Natural killer cell (primary cell): ENCODE measurements around the gene RACK1. TPM values are rescaled to one million over a fixed set of nuclear protein-coding genes. Genes with fewer than 3 reads are reported as not detected.

Source experiments
- ATAC-seq, 3 donors: fragments of 150-1000 bp in 2 of 3; fragments of 200-7000 bp in 1 of 3; cut with Tn5 transposase; 1 replicate in 1 of 3; 2 replicates in 2 of 3; pipeline ENCODE4 v1.10.0; 2021; ENCODE audit warnings: mild to moderate bottlenecking in 2 of 3, moderate library complexity in 2 of 3
- DNase-seq, 2 donors: peaks; one replicate each; pipeline versions ENCODE4 v3.0.0 to v3.0.0-alpha.2; 2013 to 2021; ENCODE audit warnings: mixed read lengths in 1 of 2
- H3K27ac ChIP-seq: one replicate; pipeline ENCODE4 v1.5.1; 2013; ENCODE audit warnings: mild to moderate bottlenecking, low read length
- H3K27me3 ChIP-seq: one replicate; pipeline ENCODE4 v1.6.1; 2013; ENCODE audit warnings: low read length; ENCODE audit not compliant: control insufficient read depth, insufficient read depth
- H3K36me3 ChIP-seq: one replicate; pipeline ENCODE4 v1.6.1; 2013; ENCODE audit warnings: low read length; ENCODE audit not compliant: control insufficient read depth, insufficient read depth
- H3K4me1 ChIP-seq: one replicate; pipeline ENCODE4 v1.6.1; 2013; ENCODE audit warnings: low read length; ENCODE audit not compliant: control insufficient read depth, insufficient read depth
- H3K4me3 ChIP-seq: one replicate; pipeline ENCODE4 v1.5.1; 2013; ENCODE audit warnings: low read length
- H3K9me3 ChIP-seq: one replicate; pipeline ENCODE4 v1.6.1; 2013; ENCODE audit warnings: low read length; ENCODE audit not compliant: control insufficient read depth, insufficient read depth
- H3K27ac Mint-ChIP-seq, 2 donors: one replicate each; pipeline ENCODE4 v1.8.0; 2022; ENCODE audit warnings: mild to moderate bottlenecking in 2 of 2, mixed read lengths in 2 of 2, moderate library complexity in 1 of 2
- H3K27me3 Mint-ChIP-seq, 2 donors: one replicate each; pipeline ENCODE4 v1.8.0; 2022; ENCODE audit warnings: low read depth in 2 of 2, mixed read lengths in 2 of 2
- H3K36me3 Mint-ChIP-seq: one replicate; pipeline ENCODE4 v1.8.0; 2022; ENCODE audit warnings: mixed read lengths
- H3K4me1 Mint-ChIP-seq, 2 donors: one replicate each; pipeline ENCODE4 v1.8.0; 2022; ENCODE audit warnings: mixed read lengths in 2 of 2
- H3K4me3 Mint-ChIP-seq: one replicate; pipeline ENCODE4 v1.8.0; 2022; ENCODE audit warnings: mild to moderate bottlenecking, moderate library complexity, mixed read lengths
- H3K9me3 Mint-ChIP-seq, 2 donors: one replicate each; pipeline ENCODE4 v1.8.0; 2022; ENCODE audit warnings: mixed read lengths in 2 of 2
- CTCF ChIP-seq: fragments of 200-600 bp; IDR thresholded peaks from one replicate; pipeline ENCODE4 v1.8.0; 2022; ENCODE audit warnings: antibody characterized with exemption
- WGBS: methylation state at CpG from one replicate; pipeline ENCODE4 v1.1.7; 2013; ENCODE audit warnings: missing lambda C conversion rate; ENCODE audit not compliant: insufficient coverage; 5-methylcytosine and 5-hydroxymethylcytosine counted together
- intact Hi-C: fragments of 100-400 bp; cut with micrococcal nuclease; formaldehyde crosslinking; loops from one replicate; pipeline ENCODE4 v1.14.2; 2022
- total RNA-seq, 4 donors: library from RNA; stranded (reverse); fragments of 120-200 nt in 1 of 4; gene quantifications; one replicate each; pipeline versions ENCODE4 v1.2.3 to v1.2.4, GENCODE V29; 2013 to 2022

The RACK1 gene
- total RNA-seq, 3 donors from 2014 or later (not counting 1 experiment from before 2014, with no cell fraction given) = 1,089 to 1,233 (median 1,138) TPM

DNA sequence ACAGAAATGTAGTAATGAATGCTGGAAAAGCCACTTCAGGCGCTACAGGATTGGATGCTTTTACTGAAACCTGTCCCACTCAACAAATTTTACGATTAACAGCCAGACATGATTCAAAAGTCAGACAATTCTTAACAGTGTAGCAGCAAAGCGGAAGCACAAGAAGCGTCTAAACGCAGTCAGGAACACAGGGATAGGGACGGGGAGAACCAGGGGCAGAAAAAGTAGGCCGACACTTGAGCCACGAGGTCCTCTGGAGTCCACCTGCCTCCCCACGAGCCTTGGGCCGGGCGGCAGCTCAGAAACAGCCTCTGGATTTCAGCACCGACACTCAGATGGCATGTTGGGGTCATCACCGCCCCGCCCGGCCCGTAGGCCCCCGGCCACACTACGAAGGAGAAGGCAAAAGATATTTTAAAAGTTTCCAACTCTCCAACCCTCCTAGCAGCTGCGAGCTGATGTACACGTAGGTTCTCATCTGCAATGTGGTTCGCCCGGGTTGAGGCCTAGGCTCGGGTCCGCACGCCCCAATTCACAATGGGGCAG, 615 bp downstream of the RACK1 start:
- Histone ChIP-seq H3K4me3 (peak overlapping the region; percentile 66), H3K4me1 (peaks cover 60% of the 10 kb centered on the region), H3K27me3 (no peaks in the 10 kb centered on the region), H3K27ac (peak overlapping the region; percentile 65), H3K36me3 (peaks cover 38% of the 10 kb centered on the region), H3K9me3 (no peaks in the 10 kb centered on the region)
- peak in 1 of 2 donors; percentile 50 for DNase-seq
- Mint-ChIP-seq H3K4me1 (peaks cover 61 to 78% of the 10 kb centered on the region in 2 donors), H3K27ac (peak overlapping the region; percentile 98 to 99), H3K36me3 (peaks cover 15% of the 10 kb centered on the region), H3K27me3 (no peaks in the 10 kb centered on the region), H3K4me3 (peak overlapping the region; percentile 98), H3K9me3 (no peaks in the 10 kb centered on the region)
- peak in 1 of 3 donors; percentile 40 for ATAC-seq
- intact Hi-C loops = loop anchor here (1.0 kb wide), 2 partner anchors 18 to 20 kb away; partner anchors contain the start of genes TRIM41 and TRIM52
- TF ChIP-seq CTCF = no peak
- under 1% methylated on average over 25 of the region's 25 CpGs for WGBS

DNA sequence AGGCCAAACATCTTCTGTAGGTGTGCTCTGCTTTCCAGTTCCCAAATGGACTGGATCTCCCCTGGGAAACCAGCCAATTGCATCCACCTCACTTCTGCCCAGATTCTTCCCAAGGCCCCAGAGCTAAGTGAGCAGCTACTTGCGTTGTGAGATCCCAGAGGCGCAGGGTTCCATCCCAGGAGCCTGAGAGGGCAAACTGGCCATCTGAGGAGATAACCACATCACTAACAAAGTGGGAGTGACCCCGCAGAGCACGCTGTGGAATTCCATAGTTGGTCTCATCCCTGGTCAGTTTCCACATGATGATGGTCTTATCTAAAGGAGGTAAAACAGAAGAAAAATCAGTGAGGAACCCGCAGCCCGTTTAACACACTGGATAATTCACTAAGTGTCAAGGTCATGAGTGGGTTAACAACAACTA, 1.7 kb downstream of the RACK1 start:
- H3K36me3 Mint-ChIP-seq = peaks cover 19% of the 10 kb centered on the region
- intact Hi-C loops = no loop called here

DNA sequence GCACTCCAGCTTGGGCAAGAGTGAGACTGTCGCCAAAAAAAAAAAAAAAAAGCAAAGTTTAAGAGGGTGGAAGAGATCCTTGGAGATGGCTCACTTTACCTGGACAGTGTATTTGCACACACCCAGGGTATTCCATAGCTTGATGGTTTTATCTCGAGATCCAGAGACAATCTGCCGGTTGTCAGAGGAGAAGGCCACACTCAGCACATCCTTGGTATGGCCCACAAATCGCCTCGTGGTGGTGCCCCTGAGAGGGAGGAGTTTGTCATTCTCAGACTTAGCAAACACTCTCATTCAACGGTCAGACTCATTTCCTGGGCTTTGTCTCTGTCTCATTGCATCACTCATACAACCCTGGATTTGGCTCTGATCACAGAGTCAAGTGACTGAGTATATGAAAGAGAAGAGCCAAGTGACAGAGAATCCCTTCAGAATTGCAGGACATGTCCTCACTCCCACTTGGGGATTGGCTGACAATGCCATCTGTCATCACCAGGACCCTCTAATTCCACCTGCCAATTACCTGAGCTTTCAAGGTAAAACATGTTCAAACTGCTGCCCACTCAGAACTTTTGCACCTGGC, 2.2 kb downstream of the RACK1 start:
- DNase-seq = peak in 1 of 2 donors; percentile 63
- H3K36me3 Mint-ChIP-seq = peaks cover 19% of the 10 kb centered on the region

More for the DNA sequence above, 1.7 kb downstream of the RACK1 start:
- DNase-seq = no peak
- H3K27ac Mint-ChIP-seq = peak overlapping the region; percentile 98 to 99
- no peak for TF ChIP-seq CTCF
- Histone ChIP-seq H3K36me3 (peaks cover 49% of the 10 kb centered on the region), H3K9me3 (no peaks in the 10 kb centered on the region), H3K4me3 (no peak overlapping the region), H3K4me1 (peaks cover 50% of the 10 kb centered on the region), H3K27ac (peak overlapping the region; percentile 65), H3K27me3 (no peaks in the 10 kb centered on the region)
- H3K9me3 Mint-ChIP-seq = no peaks in the 10 kb centered on the region
- no peaks in the 10 kb centered on the region for H3K27me3 Mint-ChIP-seq
- ATAC-seq = no peak
- H3K4me3 Mint-ChIP-seq = peak overlapping the region; percentile 98
- H3K4me1 Mint-ChIP-seq = peaks cover 55 to 72% of the 10 kb centered on the region in 2 donors
- 44% methylated on average over 6 of the region's 6 CpGs for WGBS

More for the DNA sequence above, 2.2 kb downstream of the RACK1 start:
- 63% methylated on average over 3 of the region's 6 CpGs for WGBS
- H3K4me1 ChIP-seq = peaks cover 44% of the 10 kb centered on the region
- Mint-ChIP-seq H3K9me3 (no peaks in the 10 kb centered on the region), H3K27ac (peak overlapping the region; percentile 98 to 99), H3K27me3 (no peaks in the 10 kb centered on the region), H3K4me3 (peak overlapping the region; percentile 98), H3K4me1 (peaks cover 54 to 66% of the 10 kb centered on the region in 2 donors)
- peak; percentile 11 to 40 (median 24) for ATAC-seq
- intact Hi-C loops = no loop called here
- H3K4me3 ChIP-seq = no peak overlapping the region
- peaks cover 54% of the 10 kb centered on the region for H3K36me3 ChIP-seq
- no peak for TF ChIP-seq CTCF
- H3K9me3 ChIP-seq = no peaks in the 10 kb centered on the region
- H3K27me3 ChIP-seq = no peaks in the 10 kb centered on the region
- no peak overlapping the region for H3K27ac ChIP-seq
